GM21381 (cell line): Measurements from ENCODE around the gene DHX36.

Experiments used
- ATAC-seq: cut with Tn5 transposase; IDR thresholded peaks from one replicate; pipeline ENCODE4 v1.9.1; 2021; ENCODE audit warnings: mild to moderate bottlenecking, moderate library complexity; ENCODE audit not compliant: unreplicated experiment

Gene DHX36

GRCh38 chr3:154323891-154324738 lies at the start of gene DHX36:
Gene DHX36 (minus strand): TSS chr3:154324487. CDS start chr3:154324416, 71 bp downstream.
- peak; percentile 96 for ATAC-seq

- no peak for ATAC-seq
Measured at GRCh38 chr3:154367221-154367620, 42.9 kb upstream of the DHX36 start.

- ATAC-seq, result no peak
Measured at GRCh38 chr3:154364849-154365248, 40.6 kb upstream of the DHX36 start.

- no peak for ATAC-seq
Measured at GRCh38 chr3:154361099-154361498, 36.8 kb upstream of the DHX36 start.

- no peak for ATAC-seq
Measured at GRCh38 chr3:154356009-154356408, 31.7 kb upstream of the DHX36 start.

GRCh38 chr3:154349223-154349622 lies 24.9 kb upstream of the DHX36 start:
- ATAC-seq, result no peak

GRCh38 chr3:154345422-154346122 lies 21.3 kb upstream of the DHX36 start:
- ATAC-seq, result no peak

GRCh38 chr3:154338570-154338969 lies 14.3 kb upstream of the DHX36 start:
- ATAC-seq, result no peak

- no peak for ATAC-seq
Measured at GRCh38 chr3:154338008-154338407, 13.7 kb upstream of the DHX36 start.

- ATAC-seq, result no peak
Measured at GRCh38 chr3:154334973-154335420, 10.7 kb upstream of the DHX36 start.

GRCh38 chr3:154327871-154328270 lies 3.6 kb upstream of the DHX36 start:
- ATAC-seq, result no peak

- ATAC-seq, result no peak
Measured at GRCh38 chr3:154324919-154325318, 632 bp upstream of the DHX36 start.

- ATAC-seq, result no peak
Measured at GRCh38 chr3:154316974-154317767, 7.1 kb downstream of the DHX36 start.

GRCh38 chr3:154314152-154314551 lies 10.1 kb downstream of the DHX36 start:
- ATAC-seq, result no peak

GRCh38 chr3:154310840-154311239 lies 13.4 kb downstream of the DHX36 start:
- no peak for ATAC-seq

- ATAC-seq, result no peak
Measured at GRCh38 chr3:154307363-154307762, 16.9 kb downstream of the DHX36 start.

- peak; percentile 58 for ATAC-seq
Measured at GRCh38 chr3:154304936-154305335, 19.4 kb downstream of the DHX36 start.

GRCh38 chr3:154304116-154304786 lies 20.0 kb downstream of the DHX36 start:
- no peak for ATAC-seq

- no peak for ATAC-seq
Measured at GRCh38 chr3:154301561-154301960, 22.7 kb downstream of the DHX36 start.

GRCh38 chr3:154294016-154294415 lies 30.3 kb downstream of the DHX36 start:
- ATAC-seq, result no peak

GRCh38 chr3:154290187-154290586 lies 34.1 kb downstream of the DHX36 start:
- ATAC-seq, result no peak
